ENCODE measurements around the gene ACSS3. TPM values are rescaled to one million over a fixed set of nuclear protein-coding genes. Genes with fewer than 3 reads are reported as not detected.

ACSS3 gene
- total RNA-seq, 6 donors from 2014 or later, result 23.5 to 61.8 (median 26.0) TPM

DNA sequence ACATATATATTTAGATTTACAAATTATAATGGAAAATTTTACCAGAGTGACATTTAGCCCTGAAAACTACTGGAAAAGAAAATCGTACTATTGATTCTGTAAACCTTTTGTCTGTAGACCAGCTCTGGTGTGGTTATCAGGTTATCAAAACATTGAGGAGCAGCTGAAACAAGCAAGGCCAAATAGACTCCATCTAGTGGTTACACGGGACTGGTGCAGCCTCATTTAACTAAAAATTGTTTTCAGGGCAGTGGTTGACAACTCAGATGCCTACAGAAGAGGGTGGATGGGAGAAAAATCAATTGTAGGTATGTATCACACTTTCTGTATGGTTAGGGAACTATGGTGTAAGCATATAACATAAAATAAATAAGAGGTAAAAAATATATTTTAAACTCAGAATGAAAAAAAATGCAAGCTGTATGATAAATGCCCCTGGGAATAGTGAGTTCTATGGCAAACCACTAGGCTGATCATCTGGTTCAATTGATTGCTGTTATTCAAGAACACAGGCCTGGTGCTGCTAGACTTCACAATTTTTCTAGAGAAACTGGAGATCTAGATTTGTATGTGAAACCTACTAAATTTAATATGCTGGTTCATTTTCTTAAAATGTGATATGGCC lies 51.2 kb downstream of the ACSS3 start:
- ATAC-seq (ENCODE audit: low FRiP score in 2 of 2) (peak in 1 of 2 donors; percentile 66), DNase-seq (no peak)
- Histone ChIP-seq H3K36me3 (no peaks in the 10 kb centered on the region), H3K27ac (no peak overlapping the region), H3K4me3 (no peak overlapping the region), H3K4me1 (no peaks in the 10 kb centered on the region), H3K27me3 (no peaks in the 10 kb centered on the region), H3K9me3 (no peaks in the 10 kb centered on the region)
- TF ChIP-seq, protein P1, sequence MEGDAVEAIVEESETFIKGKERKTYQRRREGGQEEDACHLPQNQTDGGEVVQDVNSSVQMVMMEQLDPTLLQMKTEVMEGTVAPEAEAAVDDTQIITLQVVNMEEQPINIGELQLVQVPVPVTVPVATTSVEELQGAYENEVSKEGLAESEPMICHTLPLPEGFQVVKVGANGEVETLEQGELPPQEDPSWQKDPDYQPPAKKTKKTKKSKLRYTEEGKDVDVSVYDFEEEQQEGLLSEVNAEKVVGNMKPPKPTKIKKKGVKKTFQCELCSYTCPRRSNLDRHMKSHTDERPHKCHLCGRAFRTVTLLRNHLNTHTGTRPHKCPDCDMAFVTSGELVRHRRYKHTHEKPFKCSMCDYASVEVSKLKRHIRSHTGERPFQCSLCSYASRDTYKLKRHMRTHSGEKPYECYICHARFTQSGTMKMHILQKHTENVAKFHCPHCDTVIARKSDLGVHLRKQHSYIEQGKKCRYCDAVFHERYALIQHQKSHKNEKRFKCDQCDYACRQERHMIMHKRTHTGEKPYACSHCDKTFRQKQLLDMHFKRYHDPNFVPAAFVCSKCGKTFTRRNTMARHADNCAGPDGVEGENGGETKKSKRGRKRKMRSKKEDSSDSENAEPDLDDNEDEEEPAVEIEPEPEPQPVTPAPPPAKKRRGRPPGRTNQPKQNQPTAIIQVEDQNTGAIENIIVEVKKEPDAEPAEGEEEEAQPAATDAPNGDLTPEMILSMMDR (IDR thresholded peaks at IDR 0.05), result peak; percentile 29 to 63 (median 53)
- TF ChIP-seq EP300 (IDR thresholded peaks at IDR 0.05), result no peak
- WGBS, 2 donors, result 22 to 26% methylated on average over 2 of the region's 2 CpGs

DNA sequence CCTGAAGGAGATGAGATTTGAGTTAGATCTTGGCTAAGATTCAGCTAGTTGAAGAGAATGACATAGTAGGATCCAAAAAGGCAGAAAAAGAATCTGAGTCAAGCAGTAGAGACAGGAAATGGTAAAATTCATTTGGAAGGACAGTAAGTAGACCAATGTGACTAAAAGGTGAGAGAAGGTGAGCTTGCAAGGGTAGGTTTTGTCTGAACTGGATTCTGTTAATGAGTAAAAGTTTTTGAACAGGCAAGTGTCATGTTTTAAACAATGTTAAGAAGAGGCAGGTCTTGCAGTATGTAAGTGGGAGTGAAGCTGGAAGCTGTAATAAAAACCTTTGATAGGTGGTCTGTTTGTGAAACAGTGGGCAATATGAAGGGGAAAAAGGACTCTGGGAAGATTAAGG lies 58.6 kb downstream of the ACSS3 start:
- no peak overlapping the region for H3K27ac ChIP-seq
- no peak for TF ChIP-seq POLR2A (IDR thresholded peaks at IDR 0.05)
- TF ChIP-seq EP300 (IDR thresholded peaks at IDR 0.05), result no peak
- TF ChIP-seq POLR2AphosphoS5 (IDR thresholded peaks at IDR 0.05), result no peak
- TF ChIP-seq, protein P1 (IDR thresholded peaks at IDR 0.05), result no peak
- H3K27me3 ChIP-seq, result no peaks in the 10 kb centered on the region
- H3K36me3 ChIP-seq, result no peaks in the 10 kb centered on the region
- DNase-seq, result no peak
- H3K4me3 ChIP-seq, result no peak overlapping the region
- peaks cover 0 to 5% (median 0%) of the 10 kb centered on the region in 4 donors for H3K4me1 ChIP-seq
- no peak for ATAC-seq (ENCODE audit: low FRiP score in 2 of 2)
- H3K9me3 ChIP-seq, result no peaks in the 10 kb centered on the region

DNA sequence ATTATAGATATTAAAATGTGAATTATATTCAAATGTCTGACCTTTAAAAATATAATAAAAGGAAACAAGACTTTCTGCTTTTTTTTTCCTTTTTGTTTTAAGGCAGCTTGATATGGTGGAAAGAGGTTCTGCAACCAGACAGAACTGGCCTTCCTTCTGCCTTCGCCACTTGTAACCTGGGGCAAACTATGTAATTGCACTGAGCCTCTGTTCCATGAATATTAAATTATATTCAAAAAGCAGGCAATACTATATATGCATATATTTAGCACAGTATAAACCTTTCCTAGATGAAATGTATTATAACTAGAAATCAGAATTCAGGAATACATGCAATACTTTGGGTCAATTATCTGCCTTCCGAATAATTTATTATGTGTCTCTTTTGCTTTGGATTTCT lies 59.9 kb downstream of the ACSS3 start:
- WGBS, 2 donors, result 65 to 75% methylated on average over 2 of the region's 2 CpGs

DNA sequence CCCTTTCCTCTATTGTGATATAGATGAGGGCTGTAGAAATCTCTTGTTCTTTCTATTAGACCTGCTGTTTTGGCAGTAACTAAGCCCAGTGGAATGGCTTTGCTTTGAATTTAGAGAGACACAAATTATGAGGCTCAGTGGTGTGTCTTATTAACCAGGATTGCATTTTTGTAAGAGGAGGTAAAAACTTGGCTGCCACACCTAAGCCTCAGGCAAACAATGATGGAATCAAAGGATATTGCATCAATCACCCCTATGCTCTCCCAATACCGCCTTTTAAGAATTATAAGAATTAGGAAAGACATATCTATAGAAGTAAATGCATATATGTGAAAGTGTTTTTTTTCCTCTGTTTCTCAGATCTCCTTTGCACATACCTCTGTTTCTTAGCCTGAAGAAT lies 63.3 kb downstream of the ACSS3 start:
- TF ChIP-seq POLR2A (IDR thresholded peaks at IDR 0.05), result no peak
- Histone ChIP-seq H3K4me1 (peaks cover 0 to 5% (median 0%) of the 10 kb centered on the region in 4 donors), H3K27me3 (no peaks in the 10 kb centered on the region), H3K36me3 (no peaks in the 10 kb centered on the region), H3K27ac (no peak overlapping the region), H3K4me3 (no peak overlapping the region), H3K9me3 (no peaks in the 10 kb centered on the region)
- DNase-seq, result no peak
- 61 to 74% methylated on average over 1 of the region's 1 CpG for WGBS, 2 donors
- no peak for ATAC-seq (ENCODE audit: low FRiP score in 2 of 2)

More for the DNA sequence above, 59.9 kb downstream of the ACSS3 start:
- Histone ChIP-seq H3K9me3 (no peaks in the 10 kb centered on the region), H3K4me3 (no peak overlapping the region), H3K4me1 (peaks cover 0 to 5% (median 0%) of the 10 kb centered on the region in 4 donors), H3K27ac (no peak overlapping the region), H3K36me3 (no peaks in the 10 kb centered on the region), H3K27me3 (no peaks in the 10 kb centered on the region)
- no peak for TF ChIP-seq POLR2A (IDR thresholded peaks at IDR 0.05)
- no peak for TF ChIP-seq POLR2AphosphoS5 (IDR thresholded peaks at IDR 0.05)
- TF ChIP-seq, protein P1 (IDR thresholded peaks at IDR 0.05), result no peak
- DNase-seq, result no peak
- no peak for ATAC-seq (ENCODE audit: low FRiP score in 2 of 2)

DNA sequence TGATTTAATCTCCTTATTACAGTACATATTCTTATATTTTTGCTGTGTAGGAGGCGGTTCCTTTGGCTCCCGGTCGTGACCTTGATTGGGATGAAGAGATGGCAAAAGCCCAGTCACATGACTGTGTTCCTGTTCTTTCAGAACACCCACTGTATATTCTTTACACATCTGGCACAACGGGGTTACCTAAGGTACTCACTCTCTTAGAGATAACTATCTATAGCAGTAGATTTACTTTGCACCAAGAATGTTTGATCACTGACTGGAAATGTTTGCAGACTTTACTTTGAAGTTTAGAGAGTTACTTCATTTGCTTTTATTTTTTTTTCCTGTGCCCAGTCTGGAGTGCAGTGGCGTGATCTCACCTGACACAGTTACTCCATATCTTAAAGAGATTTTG lies 65.2 kb downstream of the ACSS3 start:
- Histone ChIP-seq H3K27me3 (no peaks in the 10 kb centered on the region), H3K9me3 (no peaks in the 10 kb centered on the region), H3K4me3 (no peak overlapping the region), H3K4me1 (peaks cover 0 to 9% (median 0%) of the 10 kb centered on the region in 4 donors), H3K27ac (no peak overlapping the region), H3K36me3 (no peaks in the 10 kb centered on the region)
- 56% methylated on average over 5 of the region's 5 CpGs for WGBS, 2 donors
- TF ChIP-seq EP300 (IDR thresholded peaks at IDR 0.05), result peak in 1 of 4 donors; percentile 52
- TF ChIP-seq, protein P1 (IDR thresholded peaks at IDR 0.05), result no peak
- peak; percentile 42 to 66 for ATAC-seq (ENCODE audit: low FRiP score in 2 of 2)
- peak in 1 of 2 donors; percentile 36 for DNase-seq
